Erythroblast (primary cell): ENCODE data around the gene GABRG3.

Experiments
- GATA1 ChIP-seq: IDR thresholded peaks from 2 replicates; pipeline ENCODE4 v1.6.1; 2011; ENCODE audit warnings: low read depth, mild to moderate bottlenecking, control low read depth, low read length, moderate library complexity
- POLR2A ChIP-seq: IDR thresholded peaks from 2 replicates; pipeline ENCODE4 v1.6.1; 2011; ENCODE audit warnings: mild to moderate bottlenecking, low read length

GRCh38 chr15:27127815-27128570 is 157.0 kb downstream of the GABRG3 start:
- TF ChIP-seq POLR2A (no peak), GATA1 (no peak)
